ELR (cell line): ENCODE data around the gene ACTR5.
"Not testable (repeated sequence)": the region's sequence is repeated elsewhere in the genome, so short reads cannot be mapped to it uniquely, and the experiment has no call there.

Source experiments
- DNase-seq: peaks from one replicate; pipeline ENCODE4 v3.0.0-alpha.2; 2015; ENCODE audit warnings: low read depth

The ACTR5 gene

GRCh38 chr20:38804682-38805501, 56.6 kb downstream of the ACTR5 start:
- DNase-seq = no peak

- no peak for DNase-seq
Measured at GRCh38 chr20:38805502-38805957, 57.3 kb downstream of the ACTR5 start, which contains the start of gene PPP1R16B. TSS of gene PPP1R16B (plus strand) at chr20:38805697. CDS start at chr20:38835926, 30,229 bp downstream.

- DNase-seq = no peak
Measured at GRCh38 chr20:38805958-38806854, 57.9 kb downstream of the ACTR5 start.

- no peak for DNase-seq
Measured at GRCh38 chr20:38806855-38807655, 58.8 kb downstream of the ACTR5 start.

- no peak for DNase-seq
Measured at GRCh38 chr20:38809942-38810341, 61.7 kb downstream of the ACTR5 start.

- DNase-seq = no peak
Measured at GRCh38 chr20:38810926-38811630, 62.8 kb downstream of the ACTR5 start.

GRCh38 chr20:38811769-38812168, 63.5 kb downstream of the ACTR5 start:
- no peak for DNase-seq

- no peak for DNase-seq
Measured at GRCh38 chr20:38812182-38812581, 63.9 kb downstream of the ACTR5 start.

GRCh38 chr20:38812709-38813573, 64.7 kb downstream of the ACTR5 start:
- DNase-seq = no peak

GRCh38 chr20:38813574-38813962, 65.3 kb downstream of the ACTR5 start:
- not testable (repeated sequence) for DNase-seq

GRCh38 chr20:38815446-38815845, 67.2 kb downstream of the ACTR5 start:
- no peak for DNase-seq

- no peak for DNase-seq
Measured at GRCh38 chr20:38818113-38819065, 70.1 kb downstream of the ACTR5 start.
